ENCODE results near the gene DOC2A.

Gene DOC2A

GRCh38 chr16:30033270-30033669, 22.4 kb upstream of the DOC2A start:
- TF ChIP-seq, protein P1, sequence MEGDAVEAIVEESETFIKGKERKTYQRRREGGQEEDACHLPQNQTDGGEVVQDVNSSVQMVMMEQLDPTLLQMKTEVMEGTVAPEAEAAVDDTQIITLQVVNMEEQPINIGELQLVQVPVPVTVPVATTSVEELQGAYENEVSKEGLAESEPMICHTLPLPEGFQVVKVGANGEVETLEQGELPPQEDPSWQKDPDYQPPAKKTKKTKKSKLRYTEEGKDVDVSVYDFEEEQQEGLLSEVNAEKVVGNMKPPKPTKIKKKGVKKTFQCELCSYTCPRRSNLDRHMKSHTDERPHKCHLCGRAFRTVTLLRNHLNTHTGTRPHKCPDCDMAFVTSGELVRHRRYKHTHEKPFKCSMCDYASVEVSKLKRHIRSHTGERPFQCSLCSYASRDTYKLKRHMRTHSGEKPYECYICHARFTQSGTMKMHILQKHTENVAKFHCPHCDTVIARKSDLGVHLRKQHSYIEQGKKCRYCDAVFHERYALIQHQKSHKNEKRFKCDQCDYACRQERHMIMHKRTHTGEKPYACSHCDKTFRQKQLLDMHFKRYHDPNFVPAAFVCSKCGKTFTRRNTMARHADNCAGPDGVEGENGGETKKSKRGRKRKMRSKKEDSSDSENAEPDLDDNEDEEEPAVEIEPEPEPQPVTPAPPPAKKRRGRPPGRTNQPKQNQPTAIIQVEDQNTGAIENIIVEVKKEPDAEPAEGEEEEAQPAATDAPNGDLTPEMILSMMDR (conservative IDR thresholded peaks at IDR 0.05; ENCODE audit: control insufficient read depth, insufficient read depth, low read depth, low read length) = no peak
- H3K4me3 ChIP-seq (ENCODE audit: control insufficient read depth, low read depth, low read length) = no peak overlapping the region
- peak; percentile 39 for DNase-seq (ENCODE audit: low read depth)

- DNase-seq (ENCODE audit: low read depth) = peak; percentile 71
- TF ChIP-seq, protein P1 (conservative IDR thresholded peaks at IDR 0.05; ENCODE audit: control insufficient read depth, insufficient read depth, low read depth, low read length) = peak; percentile 87
- H3K4me3 ChIP-seq (ENCODE audit: control insufficient read depth, low read depth, low read length) = no peak overlapping the region
Observed at GRCh38 chr16:30032083-30032819, 21.4 kb upstream of the DOC2A start.

DNA sequence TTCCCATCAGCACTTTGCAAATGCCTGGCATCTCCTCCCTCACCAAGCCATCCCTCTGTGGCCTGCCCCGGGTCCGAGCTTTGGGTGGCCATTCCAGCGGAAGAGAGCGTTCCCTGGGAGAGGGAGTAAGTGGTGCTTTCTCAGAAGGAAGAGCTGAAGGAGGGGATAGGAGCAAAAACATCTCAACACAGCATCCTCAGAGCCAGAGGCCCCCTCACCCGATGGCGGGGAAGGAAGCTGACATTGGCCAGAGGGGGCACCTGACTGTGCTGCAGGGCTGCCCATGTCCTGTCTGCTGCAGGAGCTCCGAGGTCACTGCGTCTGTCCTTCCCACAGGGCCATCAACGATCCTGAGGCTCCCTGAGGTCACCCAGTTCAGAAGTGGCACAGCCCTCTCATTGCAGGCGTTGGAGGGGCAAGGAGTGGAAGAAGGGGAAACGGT, 20.7 kb upstream of the DOC2A start:
- H3K4me3 ChIP-seq (ENCODE audit: control insufficient read depth, low read depth, low read length) = no peak overlapping the region
- TF ChIP-seq, protein P1 (conservative IDR thresholded peaks at IDR 0.05; ENCODE audit: control insufficient read depth, insufficient read depth, low read depth, low read length) = no peak
- no peak for DNase-seq (ENCODE audit: low read depth)

GRCh38 chr16:30030841-30031413, 20.1 kb upstream of the DOC2A start, which contains the start of gene TLCD3B:
Gene TLCD3B (minus strand): TSS chr16:30031271. CDS start chr16:30030527, 744 bp downstream.
- TF ChIP-seq, protein P1 (conservative IDR thresholded peaks at IDR 0.05; ENCODE audit: control insufficient read depth, insufficient read depth, low read depth, low read length) = no peak
- H3K4me3 ChIP-seq (ENCODE audit: control insufficient read depth, low read depth, low read length) = no peak within 1 kb of the TSS
- no peak for DNase-seq (ENCODE audit: low read depth)

- TF ChIP-seq, protein P1 (conservative IDR thresholded peaks at IDR 0.05; ENCODE audit: control insufficient read depth, insufficient read depth, low read depth, low read length) = no peak
- no peak for DNase-seq (ENCODE audit: low read depth)
- H3K4me3 ChIP-seq (ENCODE audit: control insufficient read depth, low read depth, low read length) = no peak overlapping the region
Observed at GRCh38 chr16:30030011-30030685, 19.3 kb upstream of the DOC2A start.

DNA sequence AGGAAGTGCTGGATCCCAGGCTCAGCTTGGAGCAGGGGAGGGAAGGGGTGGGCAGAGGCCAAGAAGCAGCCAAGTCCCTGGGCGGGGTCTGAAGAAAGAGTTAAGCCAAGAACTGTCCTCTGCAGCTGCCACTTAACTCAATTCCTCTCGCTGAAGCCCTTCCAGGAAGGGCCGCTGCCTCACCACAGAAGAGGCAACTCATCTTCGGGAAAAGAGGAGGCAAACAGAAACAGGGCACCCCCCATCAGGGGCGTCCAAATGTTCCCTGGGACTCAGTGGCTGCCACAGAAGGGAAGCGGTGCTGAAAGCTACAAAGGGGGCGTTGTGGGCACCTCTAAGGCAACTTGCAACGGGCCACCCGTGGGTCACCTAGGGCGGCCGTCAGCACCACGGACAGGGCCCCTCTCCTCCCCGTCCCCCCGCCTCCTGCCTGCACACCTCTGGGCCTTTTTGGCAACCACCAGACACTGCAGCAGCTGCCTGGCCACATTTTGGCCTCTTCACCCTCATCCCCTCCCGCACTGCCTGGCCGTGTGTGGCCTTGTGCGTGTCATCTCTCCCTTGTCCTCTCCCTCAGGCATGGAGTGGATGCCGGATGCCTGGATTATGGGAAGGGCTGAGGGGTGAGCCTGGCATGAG, 17.7 kb upstream of the DOC2A start:
- no peak for DNase-seq (ENCODE audit: low read depth)
- no peak overlapping the region for H3K4me3 ChIP-seq (ENCODE audit: control insufficient read depth, low read depth, low read length)

More for the DNA sequence above, 17.7 kb upstream of the DOC2A start:
- TF ChIP-seq, protein P1 (conservative IDR thresholded peaks at IDR 0.05; ENCODE audit: control insufficient read depth, insufficient read depth, low read depth, low read length) = no peak
